Measurements from ENCODE around the gene BTBD9.
"Not testable (repeated sequence)": the region's sequence is repeated elsewhere in the genome, so short reads cannot be mapped to it uniquely, and the experiment has no call there.

BTBD9 gene

DNA sequence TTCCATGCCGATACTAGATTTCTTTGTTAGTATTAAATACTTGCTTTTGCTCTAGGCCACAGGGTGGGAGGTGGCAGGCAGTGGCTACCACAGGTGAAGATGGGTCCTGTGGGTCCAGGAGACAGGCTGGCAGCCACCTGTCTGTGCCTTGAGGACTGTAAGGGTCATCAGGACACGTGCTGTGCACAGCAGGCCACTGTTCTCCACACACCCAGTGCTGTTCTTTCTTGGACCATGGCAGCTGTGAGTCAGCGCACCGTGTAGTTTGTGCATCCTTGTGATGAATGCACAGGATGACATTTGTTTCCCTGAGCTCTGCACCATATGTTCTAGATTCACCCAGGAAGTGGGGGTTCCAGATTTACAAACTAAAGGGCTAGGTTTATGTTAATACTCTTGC, 503.2 kb downstream of the BTBD9 start:
- no peak for DNase-seq

DNA sequence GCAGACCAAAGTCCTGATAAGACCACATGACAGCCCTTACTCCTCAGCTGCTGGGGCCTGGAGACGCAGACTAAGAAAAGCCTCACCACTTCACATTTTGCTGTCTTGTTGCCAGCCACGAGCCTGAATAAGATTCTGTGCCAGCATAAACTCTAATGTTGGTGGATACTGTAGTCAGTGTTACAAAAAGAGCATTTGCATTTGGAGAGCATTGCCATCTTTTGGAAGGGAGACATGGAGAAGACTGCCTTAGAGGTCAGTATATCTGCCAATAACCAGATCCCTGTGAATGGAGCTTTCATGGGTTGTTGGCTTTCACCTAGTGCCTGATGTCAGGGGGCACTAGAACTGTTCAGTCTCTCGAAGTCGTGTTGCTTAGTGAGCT, 505.0 kb downstream of the BTBD9 start:
- DNase-seq = no peak

GRCh38 chr6:38133932-38134703, 505.6 kb downstream of the BTBD9 start:
- DNase-seq = no peak

DNA sequence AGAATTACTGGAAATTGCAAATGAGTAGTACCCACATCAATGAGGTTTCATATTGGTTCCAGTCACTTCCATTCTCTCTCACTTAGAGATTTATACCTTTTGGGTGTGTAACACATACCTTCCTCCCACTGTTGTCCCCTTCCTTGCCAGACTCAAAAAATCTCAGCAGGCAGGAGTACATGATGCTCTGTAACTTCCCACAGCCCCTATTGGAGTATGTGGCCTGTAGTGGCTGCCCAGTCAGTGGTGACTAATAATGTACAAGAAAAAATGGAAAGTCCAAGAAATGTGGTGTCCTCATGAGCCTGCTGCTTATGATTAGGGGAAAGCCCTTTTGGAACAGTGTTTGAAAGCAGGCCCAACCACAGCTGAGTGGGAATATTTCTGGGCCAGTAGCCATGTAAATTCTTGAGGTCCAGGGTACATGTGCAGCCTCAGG, 508.2 kb downstream of the BTBD9 start:
- DNase-seq = no peak

DNA sequence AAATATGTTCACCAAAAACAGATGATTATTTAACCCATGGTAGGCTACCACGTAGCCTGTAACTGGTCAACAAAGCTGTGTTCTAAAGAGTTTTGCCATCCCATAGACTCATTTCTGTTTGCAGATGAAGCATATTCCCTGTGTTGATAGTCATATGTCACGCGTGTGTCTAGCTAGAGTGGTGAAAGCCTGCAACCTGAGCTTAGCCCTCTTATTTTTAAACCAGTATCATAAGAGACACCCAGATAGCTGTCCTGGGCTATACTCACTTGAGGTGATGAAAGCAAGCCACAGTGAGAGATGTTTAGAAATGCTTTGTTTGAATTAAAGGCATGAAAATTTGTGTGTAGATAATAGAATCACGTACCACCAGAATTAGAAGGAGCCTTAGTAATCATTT, 512.4 kb downstream of the BTBD9 start:
- no peak for DNase-seq

DNA sequence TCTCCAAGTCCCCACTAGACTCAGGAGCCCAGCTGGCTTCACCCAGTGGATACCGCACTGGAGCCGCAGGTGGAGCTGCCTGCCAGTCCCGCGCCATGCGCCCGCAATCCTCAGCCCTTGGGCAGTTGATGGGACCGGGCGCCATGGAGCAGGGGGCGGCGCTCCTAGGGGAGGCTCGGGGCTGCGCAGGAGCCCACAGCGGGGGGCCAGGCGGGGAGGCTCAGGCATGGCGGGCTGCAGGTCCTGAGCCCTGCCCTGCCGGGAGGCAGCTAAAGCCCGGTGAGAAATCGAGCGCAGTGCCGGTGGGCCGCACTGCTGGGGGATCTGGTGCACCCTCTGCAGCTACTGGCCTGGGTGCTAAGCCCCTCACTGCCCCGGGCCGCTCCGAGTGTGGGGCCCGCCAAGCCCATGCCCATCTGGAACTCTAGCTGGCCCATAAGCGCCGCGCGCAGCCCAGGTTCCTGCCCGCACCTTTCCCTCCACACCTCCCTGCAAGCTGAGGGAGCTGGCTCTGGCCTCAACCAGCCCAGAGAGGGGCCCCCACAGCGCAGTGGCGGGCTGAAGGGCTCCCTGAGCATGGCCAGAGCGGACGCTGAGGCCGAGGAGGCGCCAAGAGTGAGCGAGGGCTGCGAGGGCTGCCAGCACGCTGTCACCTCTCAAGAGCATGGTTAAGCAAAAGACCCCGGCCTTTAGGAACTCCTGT, 515.4 kb downstream of the BTBD9 start:
- not testable (repeated sequence) for DNase-seq

- DNase-seq = no peak
Measured at GRCh38 chr6:38119516-38119915, 520.2 kb downstream of the BTBD9 start.

DNA sequence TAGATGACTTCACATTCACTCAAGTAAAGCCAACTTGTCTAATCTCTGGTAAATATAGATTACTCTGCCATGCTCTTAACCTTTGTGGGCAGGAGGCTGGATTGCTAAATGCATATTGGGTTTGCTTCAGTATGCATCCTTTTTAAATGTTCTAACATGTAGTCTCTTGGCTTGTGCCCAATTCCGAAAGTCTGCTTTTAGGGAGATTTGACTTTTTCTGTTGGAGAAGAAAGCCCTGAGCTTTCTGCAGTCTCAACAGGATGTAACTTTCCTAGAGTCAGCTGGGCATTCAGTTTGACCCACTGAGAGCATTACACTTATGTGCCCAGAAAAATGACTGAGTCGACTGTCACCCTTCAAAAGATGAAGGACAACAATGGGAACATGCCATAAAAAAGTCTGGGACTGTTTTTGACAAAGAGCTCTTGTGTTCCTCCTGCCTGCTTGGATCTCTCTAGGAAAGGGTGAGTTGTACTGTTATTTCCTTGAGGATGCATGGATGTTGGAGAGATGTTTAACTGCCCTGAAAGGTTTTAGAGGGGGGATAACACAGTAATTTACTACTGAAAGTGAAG, 520.9 kb downstream of the BTBD9 start:
- no peak for DNase-seq
